ENCODE measurements around the gene ISCU. TPM values are rescaled to one million over a fixed set of nuclear protein-coding genes. Genes with fewer than 3 reads are reported as not detected.

Gene ISCU
- total and polyA plus RNA-seq, 2 of the 8 experiments (the other 6 are each of a cell fraction or from before 2014, with no cell fraction given): 72.1 to 78.1 TPM

DNA sequence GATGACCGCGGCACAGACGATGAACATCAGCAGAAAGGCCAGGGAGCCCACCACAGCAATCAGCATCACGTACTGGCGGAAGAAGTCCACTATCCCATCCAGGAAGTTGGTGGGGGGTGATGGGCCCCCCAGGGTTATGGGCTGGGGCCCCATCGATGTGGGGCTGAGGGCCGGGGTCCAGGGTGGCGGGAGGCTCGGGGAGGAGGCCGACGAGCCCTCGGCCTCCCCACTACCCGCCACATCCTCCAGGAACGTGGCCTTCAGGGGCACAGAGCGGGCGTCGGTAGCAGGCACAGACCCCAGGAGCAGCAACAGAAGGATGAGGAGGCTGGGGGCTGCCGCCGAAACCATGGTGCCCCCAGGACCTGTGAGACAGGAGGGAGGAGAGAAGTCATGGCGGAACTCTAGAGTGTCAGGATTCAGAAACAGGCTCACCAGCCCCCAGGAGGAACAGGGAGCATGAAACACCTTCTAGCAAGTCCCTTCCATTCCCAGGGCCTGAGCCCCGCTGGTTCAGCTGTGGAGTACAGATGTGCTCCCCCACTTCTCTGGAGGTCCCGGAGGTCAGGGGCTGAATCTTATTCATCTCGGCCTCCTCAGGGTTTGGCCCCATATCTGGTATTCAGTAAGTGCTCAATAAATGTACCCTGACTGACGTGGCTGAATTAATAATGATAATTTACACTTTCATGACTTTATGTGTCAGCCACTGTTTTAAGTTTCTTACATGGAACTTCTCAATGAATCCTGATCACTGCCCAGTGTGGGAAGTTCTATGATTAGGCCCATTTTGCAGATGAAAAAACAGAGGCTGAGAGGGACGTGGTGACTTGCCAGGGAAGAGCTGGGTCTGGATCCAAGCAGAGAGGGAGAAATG is 29.9 kb downstream of the ISCU start:
- H3K56ac ChIP-seq (replicated peaks; ENCODE audit: insufficient read length, low read depth, low read length): no peak overlapping the region
- peaks cover 7% of the 10 kb centered on the region; the same call in 1 of the 2 replicates for H3K23me2 ChIP-seq (ENCODE audit: low read depth, low read length)
- H3K14ac ChIP-seq (ENCODE audit: insufficient read length): no peak overlapping the region
- no peak overlapping the region; a peak in 1 of 7 replicates for H3K9ac ChIP-seq (replicated peaks in 1 of 4; ENCODE audit: extremely low read depth in 1 of 4, low read depth in 3 of 4, low read length in 3 of 4)
- ChIA-PET CTCF (ENCODE audit: partially characterized antibody) (interaction anchor here (0.5 to 2.4 kb wide), 7 partner anchors 12 to 55 kb away, joined by 3 to 23 read pairs (median 5); no protein-coding TSS in a partner anchor), POLR2A (ENCODE audit: partially characterized antibody) (interaction anchor here (1.7 to 1.9 kb wide), 3 partner anchors 8 to 16 kb away, joined by 4 to 6 read pairs (median 5); no protein-coding TSS in a partner anchor)
- H3K9me3 ChIP-seq (ENCODE audit: insufficient read depth in 2 of 2, low read depth in 1 of 2, low read length in 1 of 2): no peaks in the 10 kb centered on the region
- H3K4me1 ChIP-seq (replicated peaks in 1 of 4; ENCODE audit: control insufficient read depth in 3 of 4, insufficient read depth in 4 of 4, low read length in 3 of 4): peaks cover 0 to 21% (median 11%) of the 10 kb centered on the region in 4 experiments; a peak in 6 of 7 replicates
- H4K5ac ChIP-seq (ENCODE audit: insufficient read length, low read depth, low read length): no peak overlapping the region
- H3K4me3 ChIP-seq (ENCODE audit: extremely low read depth in 1 of 4, insufficient read depth in 2 of 4, low read depth in 3 of 4, low read length in 4 of 4): no peak overlapping the region
- TF ChIP-seq, protein P1, sequence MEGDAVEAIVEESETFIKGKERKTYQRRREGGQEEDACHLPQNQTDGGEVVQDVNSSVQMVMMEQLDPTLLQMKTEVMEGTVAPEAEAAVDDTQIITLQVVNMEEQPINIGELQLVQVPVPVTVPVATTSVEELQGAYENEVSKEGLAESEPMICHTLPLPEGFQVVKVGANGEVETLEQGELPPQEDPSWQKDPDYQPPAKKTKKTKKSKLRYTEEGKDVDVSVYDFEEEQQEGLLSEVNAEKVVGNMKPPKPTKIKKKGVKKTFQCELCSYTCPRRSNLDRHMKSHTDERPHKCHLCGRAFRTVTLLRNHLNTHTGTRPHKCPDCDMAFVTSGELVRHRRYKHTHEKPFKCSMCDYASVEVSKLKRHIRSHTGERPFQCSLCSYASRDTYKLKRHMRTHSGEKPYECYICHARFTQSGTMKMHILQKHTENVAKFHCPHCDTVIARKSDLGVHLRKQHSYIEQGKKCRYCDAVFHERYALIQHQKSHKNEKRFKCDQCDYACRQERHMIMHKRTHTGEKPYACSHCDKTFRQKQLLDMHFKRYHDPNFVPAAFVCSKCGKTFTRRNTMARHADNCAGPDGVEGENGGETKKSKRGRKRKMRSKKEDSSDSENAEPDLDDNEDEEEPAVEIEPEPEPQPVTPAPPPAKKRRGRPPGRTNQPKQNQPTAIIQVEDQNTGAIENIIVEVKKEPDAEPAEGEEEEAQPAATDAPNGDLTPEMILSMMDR (IDR thresholded peaks at IDR 0.05; ENCODE audit: control extremely low read depth in 1 of 3, insufficient read depth in 1 of 3, low read depth in 1 of 3, low read length in 3 of 3): no peak
- TF ChIP-seq KDM1A (IDR thresholded peaks at IDR 0.05; ENCODE audit: borderline replicate concordance, low read length) (peak; percentile 41; the same call in 1 of the 2 replicates), KDM5A (IDR thresholded peaks at IDR 0.05; ENCODE audit: low read length) (no peak), FOSL1 (IDR thresholded peaks at IDR 0.05; ENCODE audit: insufficient read depth, low read depth, low read length) (no peak), RNF2 (IDR thresholded peaks at IDR 0.05; ENCODE audit: borderline replicate concordance, low read depth, low read length, missing control alignments, poor library complexity, severe bottlenecking) (no peak)
- TF ChIP-seq, protein P2, sequence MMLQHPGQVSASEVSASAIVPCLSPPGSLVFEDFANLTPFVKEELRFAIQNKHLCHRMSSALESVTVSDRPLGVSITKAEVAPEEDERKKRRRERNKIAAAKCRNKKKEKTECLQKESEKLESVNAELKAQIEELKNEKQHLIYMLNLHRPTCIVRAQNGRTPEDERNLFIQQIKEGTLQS (IDR thresholded peaks at IDR 0.05; ENCODE audit: insufficient read depth, low read depth, low read length): no peak
- H3K36me3 ChIP-seq (ENCODE audit: control insufficient read depth in 2 of 4, insufficient read depth in 4 of 4, low read length in 3 of 4): no peaks in the 10 kb centered on the region
- H4K8ac ChIP-seq (ENCODE audit: extremely low read depth, insufficient read depth, low read length): no peak overlapping the region
- no peaks in the 10 kb centered on the region for H3K79me2 ChIP-seq (ENCODE audit: control insufficient read depth in 1 of 2, insufficient read depth in 2 of 2, low read length in 2 of 2)
- H2BK20ac ChIP-seq (ENCODE audit: low read length): no peak overlapping the region
- H4K91ac ChIP-seq (replicated peaks; ENCODE audit: insufficient read length, low read length): no peak overlapping the region
- H3K27me3 ChIP-seq (replicated peaks in 1 of 4; ENCODE audit: control insufficient read depth in 3 of 4, extremely low read depth in 1 of 4, insufficient read depth in 3 of 4, low read length in 3 of 4): no peaks in the 10 kb centered on the region; a peak in 1 of 7 replicates
- WGBS, 2 experiments (ENCODE audit: extremely low coverage in 1 of 2, insufficient coverage in 1 of 2, insufficient read length in 1 of 2, insufficient replicate concordance in 2 of 2, low coverage in 1 of 2, low lambda C conversion rate in 2 of 2, missing lambda C conversion rate in 1 of 2): 93% methylated on average over 22 of the region's 25 CpGs; no CpG with 5 or more reads in 1 of the 2 experiments
- no peak overlapping the region for H2BK12ac ChIP-seq (ENCODE audit: low read depth, low read length)
- no peak overlapping the region for H3K18ac ChIP-seq (ENCODE audit: extremely low read depth, low read length)
- FAIRE-seq: no peak
- H2BK120ac ChIP-seq (replicated peaks; ENCODE audit: low read depth, low read length): no peak overlapping the region
- H3K4me2 ChIP-seq (ENCODE audit: insufficient read depth in 1 of 2, low read depth in 2 of 2, low read length in 2 of 2): no peak overlapping the region
- H2AK5ac ChIP-seq (ENCODE audit: low read depth, low read length): no peak overlapping the region
- H3K23ac ChIP-seq (ENCODE audit: insufficient read length): no peak overlapping the region
- H4K20me1 ChIP-seq (replicated peaks in 1 of 2; ENCODE audit: control insufficient read depth in 1 of 2, insufficient read depth in 2 of 2, low read length in 2 of 2): peaks cover 0 to 8% of the 10 kb centered on the region in 2 experiments
- no peak overlapping the region for H3K27ac ChIP-seq (ENCODE audit: low read depth, low read length)
- DNase-seq (ENCODE audit: low read depth in 1 of 2, low spot score in 2 of 2): peak in 1 of 2 experiments; percentile 34
- H3K4ac ChIP-seq (replicated peaks; ENCODE audit: insufficient read length, low read depth, low read length): no peak overlapping the region
- no peak overlapping the region for H2AFZ ChIP-seq (ENCODE audit: low read length)
- H2BK15ac ChIP-seq (ENCODE audit: low read length): no peak overlapping the region
- no peak overlapping the region for H2BK5ac ChIP-seq (ENCODE audit: low read depth, low read length)
- no peaks in the 10 kb centered on the region; the same call in 1 of the 2 replicates for H3K79me1 ChIP-seq (ENCODE audit: low read depth, low read length)

Measured in H1 (cell line).